Keratinocyte (primary cell): Measurements from ENCODE around the gene EIF2S1.

ENCODE experiments used
- EZH2 ChIP-seq: IDR thresholded peaks from one replicate; pipeline ENCODE4 v1.6.1; 2012; ENCODE audit warnings: inconsistent platforms, mild to moderate bottlenecking, low read length, moderate library complexity
- TF ChIP-seq, protein P1 (sequence below), 3 experiments: IDR thresholded peaks in 1 of 3; conservative IDR thresholded peaks in 1 of 3; optimal IDR thresholded peaks in 1 of 3; 2 replicates in 2 of 3; 3 replicates in 1 of 3; pipeline versions ENCODE3 to v1.5.1; 2011; ENCODE audit warnings: low read length in 3 of 3, mild to moderate bottlenecking in 3 of 3, moderate library complexity in 2 of 3, control low read depth in 1 of 3, inconsistent platforms in 1 of 3; ENCODE audit not compliant: insufficient read depth in 2 of 3; ENCODE audit errors: extremely low read depth in 1 of 3

DNA sequence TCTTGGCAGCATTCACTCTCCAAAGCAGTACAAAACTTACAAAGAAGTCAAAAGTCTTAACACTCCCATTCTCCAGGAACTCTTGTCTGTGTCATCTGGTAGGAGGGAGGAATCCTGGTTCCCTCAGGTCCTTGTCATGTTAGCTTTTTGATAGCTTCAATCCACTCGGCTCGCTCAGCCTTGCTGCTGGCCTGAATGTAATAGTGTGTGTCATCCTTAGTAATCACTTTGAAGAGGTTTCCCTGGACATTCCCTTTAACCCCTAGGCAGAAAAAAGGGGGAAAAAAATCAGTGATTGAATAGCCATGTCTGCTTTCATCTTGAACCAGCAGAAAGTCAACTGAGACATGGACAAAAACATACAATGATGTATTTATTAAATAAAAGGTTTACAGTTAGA is 27.1 kb downstream of the EIF2S1 start:
- TF ChIP-seq, protein P1, sequence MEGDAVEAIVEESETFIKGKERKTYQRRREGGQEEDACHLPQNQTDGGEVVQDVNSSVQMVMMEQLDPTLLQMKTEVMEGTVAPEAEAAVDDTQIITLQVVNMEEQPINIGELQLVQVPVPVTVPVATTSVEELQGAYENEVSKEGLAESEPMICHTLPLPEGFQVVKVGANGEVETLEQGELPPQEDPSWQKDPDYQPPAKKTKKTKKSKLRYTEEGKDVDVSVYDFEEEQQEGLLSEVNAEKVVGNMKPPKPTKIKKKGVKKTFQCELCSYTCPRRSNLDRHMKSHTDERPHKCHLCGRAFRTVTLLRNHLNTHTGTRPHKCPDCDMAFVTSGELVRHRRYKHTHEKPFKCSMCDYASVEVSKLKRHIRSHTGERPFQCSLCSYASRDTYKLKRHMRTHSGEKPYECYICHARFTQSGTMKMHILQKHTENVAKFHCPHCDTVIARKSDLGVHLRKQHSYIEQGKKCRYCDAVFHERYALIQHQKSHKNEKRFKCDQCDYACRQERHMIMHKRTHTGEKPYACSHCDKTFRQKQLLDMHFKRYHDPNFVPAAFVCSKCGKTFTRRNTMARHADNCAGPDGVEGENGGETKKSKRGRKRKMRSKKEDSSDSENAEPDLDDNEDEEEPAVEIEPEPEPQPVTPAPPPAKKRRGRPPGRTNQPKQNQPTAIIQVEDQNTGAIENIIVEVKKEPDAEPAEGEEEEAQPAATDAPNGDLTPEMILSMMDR (optimal IDR thresholded peaks at IDR 0.05 in 1 of 3, IDR thresholded peaks at IDR 0.05 in 1 of 3, conservative IDR thresholded peaks at IDR 0.05 in 1 of 3; ENCODE audit: extremely low read depth in 1 of 3, insufficient read depth in 2 of 3, low read length in 3 of 3) = no peak
- TF ChIP-seq EZH2 = no peak
